ENCODE measurements around the gene SKI.
A peak's percentile ranks its signal among the peaks of the same experiment; 100 is the strongest.

The SKI gene

DNA sequence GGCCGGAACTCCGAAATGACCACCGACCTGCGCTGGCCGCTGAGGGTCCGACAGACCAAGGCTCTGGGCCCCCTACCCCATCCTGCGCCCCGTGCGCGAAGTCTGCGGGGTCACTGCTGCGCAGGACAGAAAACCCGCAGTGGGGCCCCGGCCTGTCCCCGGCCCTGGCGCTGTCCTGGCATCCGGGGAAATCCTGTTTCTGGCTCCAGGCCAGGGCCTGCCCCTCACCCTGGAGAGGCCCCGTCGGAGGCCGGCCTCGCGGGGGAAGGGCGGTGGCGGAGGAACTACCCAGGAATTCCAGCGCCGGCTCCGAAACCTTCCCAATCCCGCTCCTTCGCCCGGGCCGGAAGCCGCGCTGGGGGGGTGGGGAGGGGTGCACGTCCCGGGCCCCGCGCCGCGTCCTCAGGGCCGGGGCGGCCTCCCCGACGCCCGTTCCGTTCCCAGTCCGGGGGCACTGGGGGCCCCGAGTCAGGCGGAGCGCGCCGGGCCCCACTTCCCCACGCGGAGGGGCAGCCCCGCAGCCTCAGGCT is 86.2 kb downstream of the SKI start:
- Histone ChIP-seq H3K4me1 (ENCODE audit: control insufficient read depth, insufficient read depth, low read length) (peaks cover 24% of the 10 kb centered on the region), H3K9me3 (ENCODE audit: control insufficient read depth, low read length) (no peaks in the 10 kb centered on the region), H3K36me3 (ENCODE audit: control insufficient read depth, insufficient read depth, low read length) (no peaks in the 10 kb centered on the region), H3K9ac (ENCODE audit: low read length) (peak overlapping the region; percentile 39), H3K27me3 (ENCODE audit: control insufficient read depth, insufficient read depth, low read length) (no peaks in the 10 kb centered on the region), H3K4me3 (ENCODE audit: low read length) (no peak overlapping the region)

DNA sequence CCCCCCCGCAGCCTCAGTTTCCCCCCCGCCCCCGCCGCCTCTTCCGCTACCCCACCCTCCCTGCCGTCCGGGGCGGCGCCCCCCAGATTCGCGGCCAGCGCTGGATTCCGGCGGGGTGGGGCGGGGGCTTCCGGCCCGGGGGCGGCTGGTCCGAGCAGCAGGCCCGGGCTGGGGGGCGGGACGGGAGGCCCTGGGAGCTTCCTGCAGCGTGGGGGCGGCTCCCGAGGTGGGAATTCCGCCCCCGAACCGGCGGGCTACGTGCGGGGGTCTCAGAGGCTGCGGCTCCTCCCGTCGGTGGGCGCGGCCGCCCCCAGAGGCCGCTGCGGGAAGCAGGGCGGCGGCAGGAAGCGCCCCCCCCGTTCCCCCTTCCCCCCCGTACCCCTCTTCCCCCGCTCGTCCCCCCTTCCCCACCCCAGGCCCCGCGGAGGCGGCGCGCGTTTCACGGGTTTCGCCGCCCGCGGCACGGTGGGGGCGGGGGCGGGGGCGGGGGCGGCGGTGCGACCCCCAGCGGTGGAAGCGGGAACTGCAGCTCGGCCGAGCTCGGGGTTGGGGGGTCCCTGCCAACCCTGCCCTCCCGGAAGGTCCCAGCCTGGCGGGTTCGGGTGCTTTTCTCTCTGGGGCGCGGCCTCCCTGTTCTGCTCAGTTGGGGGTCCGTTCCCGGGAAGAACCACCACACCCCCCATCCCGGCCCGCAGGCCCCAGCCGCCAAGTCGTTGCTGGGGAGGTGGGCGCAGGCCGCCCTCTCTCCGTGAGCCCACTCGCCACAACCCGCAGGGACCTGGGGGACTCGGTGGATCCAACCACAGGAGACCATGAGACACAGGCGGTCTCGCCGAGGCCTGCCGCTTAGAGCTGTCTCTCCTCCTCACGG is 86.9 kb downstream of the SKI start:
- no peaks in the 10 kb centered on the region for H3K36me3 ChIP-seq (ENCODE audit: control insufficient read depth, insufficient read depth, low read length)
- peak overlapping the region; percentile 43 for H3K9ac ChIP-seq (ENCODE audit: low read length)
- H3K27me3 ChIP-seq (ENCODE audit: control insufficient read depth, insufficient read depth, low read length), result no peaks in the 10 kb centered on the region
- H3K4me1 ChIP-seq (ENCODE audit: control insufficient read depth, insufficient read depth, low read length), result peaks cover 24% of the 10 kb centered on the region
- H3K4me3 ChIP-seq (ENCODE audit: low read length), result no peak overlapping the region
- no peaks in the 10 kb centered on the region for H3K9me3 ChIP-seq (ENCODE audit: control insufficient read depth, low read length)

DNA sequence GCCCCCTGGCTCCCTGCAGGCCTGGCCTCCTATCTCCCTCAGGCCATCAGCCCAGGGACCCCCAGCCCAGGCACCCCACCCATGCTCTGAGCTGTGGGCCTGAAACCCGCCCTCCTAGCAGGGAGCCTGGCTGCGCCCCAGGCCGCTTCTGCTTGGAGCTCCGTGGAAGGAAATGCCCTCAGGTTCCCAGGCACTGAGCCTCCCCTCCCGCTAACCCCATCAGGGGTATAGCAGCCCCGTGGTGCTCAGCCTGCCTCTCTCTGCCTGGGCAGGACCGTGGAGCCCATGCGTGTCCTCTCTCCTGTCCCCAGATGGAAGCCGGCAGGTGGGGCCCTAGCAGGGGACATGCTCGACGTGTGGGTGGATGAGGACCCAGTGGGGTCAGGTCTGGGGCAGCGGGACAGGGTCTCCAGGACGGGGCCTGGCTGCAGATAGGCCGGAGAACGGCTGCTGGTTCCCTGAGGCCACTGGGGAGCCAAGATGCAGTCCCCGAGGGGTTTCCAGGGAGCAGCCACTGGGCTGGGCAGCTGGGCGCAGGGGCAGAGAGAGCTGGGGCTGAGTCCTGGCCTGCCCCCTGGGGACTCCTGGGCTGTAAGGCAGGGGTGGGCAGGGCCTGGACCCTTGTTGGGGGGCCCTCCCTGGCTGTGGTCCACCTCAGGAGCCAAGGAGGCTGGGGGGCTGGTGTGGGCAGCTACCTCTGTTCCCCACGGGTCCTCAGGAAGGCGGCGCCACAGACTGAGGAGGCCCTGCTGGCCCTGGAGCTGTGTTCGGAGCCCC is 87.7 kb downstream of the SKI start:
- no peak overlapping the region for H3K4me3 ChIP-seq (ENCODE audit: low read length)
- H3K27me3 ChIP-seq (ENCODE audit: control insufficient read depth, insufficient read depth, low read length), result no peaks in the 10 kb centered on the region
- H3K36me3 ChIP-seq (ENCODE audit: control insufficient read depth, insufficient read depth, low read length), result no peaks in the 10 kb centered on the region
- peak overlapping the region; percentile 43 for H3K9ac ChIP-seq (ENCODE audit: low read length)
- H3K4me1 ChIP-seq (ENCODE audit: control insufficient read depth, insufficient read depth, low read length), result peaks cover 24% of the 10 kb centered on the region
- H3K9me3 ChIP-seq (ENCODE audit: control insufficient read depth, low read length), result no peaks in the 10 kb centered on the region

DNA sequence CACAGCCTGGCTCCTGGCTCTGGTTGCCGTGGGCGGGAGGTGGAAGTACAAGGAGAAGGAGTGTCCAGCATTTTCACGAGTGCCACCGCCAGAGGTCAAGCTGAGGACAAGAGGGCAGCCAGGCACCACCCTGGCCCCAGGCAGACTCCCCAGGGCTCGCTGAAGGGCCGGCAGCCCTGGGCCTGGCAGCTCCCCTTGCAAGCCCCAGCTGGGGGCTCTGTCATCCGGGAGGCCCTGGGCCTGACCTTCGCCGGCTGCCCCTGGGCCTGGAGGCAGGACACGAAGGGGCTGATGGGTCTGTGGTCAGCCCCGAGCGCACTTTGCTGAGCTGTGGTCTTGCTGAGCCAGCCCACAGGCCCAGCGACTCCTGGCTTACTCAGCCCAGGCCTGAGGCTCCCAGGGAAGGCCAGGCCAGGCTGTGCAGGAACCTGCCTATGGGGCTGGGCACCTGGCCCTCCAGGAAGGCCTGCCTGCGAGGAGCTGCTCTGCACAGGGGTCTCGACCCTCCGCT is 88.4 kb downstream of the SKI start:
- peaks cover 4% of the 10 kb centered on the region for H3K27me3 ChIP-seq (ENCODE audit: control insufficient read depth, insufficient read depth, low read length)
- H3K4me3 ChIP-seq (ENCODE audit: low read length), result no peak overlapping the region
- peaks cover 22% of the 10 kb centered on the region for H3K4me1 ChIP-seq (ENCODE audit: control insufficient read depth, insufficient read depth, low read length)
- no peaks in the 10 kb centered on the region for H3K36me3 ChIP-seq (ENCODE audit: control insufficient read depth, insufficient read depth, low read length)
- no peak overlapping the region for H3K9ac ChIP-seq (ENCODE audit: low read length)
- no peaks in the 10 kb centered on the region for H3K9me3 ChIP-seq (ENCODE audit: control insufficient read depth, low read length)

DNA sequence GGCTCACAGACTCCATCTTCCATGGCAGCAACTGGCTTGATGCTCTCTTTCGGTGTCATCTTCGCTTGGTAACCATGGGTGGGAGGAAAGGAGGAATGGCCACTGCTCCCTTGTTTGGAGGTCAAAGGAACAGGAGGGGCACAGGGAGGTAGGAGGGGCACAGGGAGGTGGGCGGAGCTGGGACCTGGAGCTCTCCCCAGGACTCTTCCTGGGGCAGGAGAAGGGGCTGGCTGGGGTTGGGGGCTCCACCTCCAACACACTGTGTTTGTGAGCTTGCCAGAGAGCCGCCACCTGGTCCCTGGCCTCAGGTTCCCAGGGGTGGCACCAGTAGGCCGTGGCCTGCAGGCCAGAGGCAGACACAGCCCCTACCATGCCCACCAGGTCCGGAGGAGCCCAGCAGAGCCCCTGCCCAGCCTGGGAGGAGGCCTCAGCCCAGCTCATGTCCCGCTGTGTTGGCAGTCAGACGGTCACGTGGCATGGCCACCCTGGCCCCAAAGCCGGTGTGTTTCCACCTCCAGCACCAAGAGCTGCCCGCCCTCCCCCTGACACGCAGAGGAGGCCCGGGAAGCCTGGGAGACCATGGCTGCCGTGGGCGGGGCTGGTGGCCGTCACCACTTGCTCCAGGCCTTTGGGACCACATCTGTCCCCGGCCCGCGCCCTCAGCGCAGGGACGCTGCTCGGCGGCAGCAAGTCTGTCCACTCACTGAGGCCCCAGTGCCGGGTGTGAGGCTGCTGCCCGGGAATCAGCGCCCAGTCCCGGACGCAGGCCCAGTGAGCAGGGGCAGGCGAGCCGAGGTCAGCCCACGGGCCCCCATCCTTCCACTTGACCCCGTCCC is 89.3 kb downstream of the SKI start:
- H3K36me3 ChIP-seq (ENCODE audit: control insufficient read depth, insufficient read depth, low read length), result no peaks in the 10 kb centered on the region
- no peaks in the 10 kb centered on the region for H3K9me3 ChIP-seq (ENCODE audit: control insufficient read depth, low read length)
- no peak overlapping the region for H3K9ac ChIP-seq (ENCODE audit: low read length)
- peaks cover 13% of the 10 kb centered on the region for H3K27me3 ChIP-seq (ENCODE audit: control insufficient read depth, insufficient read depth, low read length)
- H3K4me1 ChIP-seq (ENCODE audit: control insufficient read depth, insufficient read depth, low read length), result peaks cover 24% of the 10 kb centered on the region
- no peak overlapping the region for H3K4me3 ChIP-seq (ENCODE audit: low read length)

DNA sequence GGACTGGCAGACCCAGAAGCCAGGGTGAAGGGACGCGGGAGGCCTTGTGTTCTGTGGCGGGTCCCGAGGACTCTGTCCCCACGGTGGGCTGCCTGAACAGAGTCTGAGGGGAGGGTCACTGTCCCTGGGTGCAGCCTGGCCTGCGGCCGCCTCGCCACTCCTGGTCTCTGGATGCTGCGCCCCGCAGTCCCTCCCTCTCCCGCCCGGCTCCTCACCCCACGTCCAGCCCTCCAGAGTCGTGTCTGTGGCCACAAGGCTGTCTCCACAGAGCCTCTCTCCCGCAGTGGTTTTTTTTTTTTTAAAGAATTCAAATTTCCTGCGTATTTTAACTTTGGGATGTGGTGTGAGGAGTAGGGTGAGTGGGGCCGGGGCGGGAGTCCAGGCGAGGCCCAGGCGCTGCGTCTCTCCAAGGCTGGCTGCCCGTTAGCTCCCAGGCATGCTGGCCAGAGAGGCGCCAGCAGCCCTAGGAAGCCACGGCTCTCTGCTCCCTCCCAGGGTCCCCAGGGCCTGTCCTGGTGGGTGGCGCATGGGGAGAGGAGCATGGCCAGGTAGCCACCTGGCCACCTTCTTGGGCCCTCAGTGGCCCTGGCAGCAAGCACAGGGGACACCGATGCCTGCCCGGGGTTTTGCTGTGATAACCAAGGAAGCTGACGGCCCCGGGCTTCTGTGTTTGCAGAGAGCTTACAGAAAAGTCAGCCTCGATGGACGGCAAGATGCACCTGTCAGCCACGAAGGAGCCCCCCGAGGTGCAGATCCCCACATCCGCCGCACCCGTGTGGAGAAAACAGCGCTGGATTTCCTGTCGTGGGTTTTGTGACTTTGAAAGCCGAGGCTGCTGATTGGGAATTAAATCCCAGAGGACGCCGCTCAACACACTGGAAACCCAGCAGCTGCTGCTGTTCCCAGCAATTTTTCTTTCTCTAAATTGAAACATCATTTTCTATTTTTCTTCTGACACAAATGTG is 90.5 kb downstream of the SKI start:
- H3K9me3 ChIP-seq (ENCODE audit: control insufficient read depth, low read length), result no peaks in the 10 kb centered on the region
- no peak overlapping the region for H3K9ac ChIP-seq (ENCODE audit: low read length)
- peaks cover 16% of the 10 kb centered on the region for H3K27me3 ChIP-seq (ENCODE audit: control insufficient read depth, insufficient read depth, low read length)
- H3K4me1 ChIP-seq (ENCODE audit: control insufficient read depth, insufficient read depth, low read length), result peaks cover 23% of the 10 kb centered on the region
- no peak overlapping the region for H3K4me3 ChIP-seq (ENCODE audit: low read length)
- H3K36me3 ChIP-seq (ENCODE audit: control insufficient read depth, insufficient read depth, low read length), result no peaks in the 10 kb centered on the region

DNA sequence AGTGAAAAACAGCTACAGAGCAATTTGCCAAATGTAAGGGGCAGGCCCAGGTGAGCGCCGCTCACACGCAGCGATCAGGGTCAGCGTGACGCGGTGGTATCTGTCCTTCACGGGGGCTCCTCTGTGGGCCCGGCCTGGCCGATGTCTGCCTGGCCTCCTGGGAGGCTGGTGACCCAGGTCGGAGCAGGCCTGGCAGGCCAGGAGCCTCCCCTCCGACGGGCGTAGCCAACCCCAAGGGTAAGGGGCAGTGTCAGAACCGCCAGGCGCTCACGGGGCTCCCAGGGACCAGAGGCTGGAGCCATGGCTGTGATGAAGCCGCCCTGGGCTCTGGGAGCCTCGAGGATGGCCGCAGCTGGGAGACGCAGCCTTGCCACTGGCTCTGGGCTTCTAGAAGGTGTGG is 91.2 kb downstream of the SKI start:
- Histone ChIP-seq H3K4me3 (ENCODE audit: low read length) (no peak overlapping the region), H3K4me1 (ENCODE audit: control insufficient read depth, insufficient read depth, low read length) (peaks cover 16% of the 10 kb centered on the region), H3K9ac (ENCODE audit: low read length) (no peak overlapping the region), H3K9me3 (ENCODE audit: control insufficient read depth, low read length) (no peaks in the 10 kb centered on the region), H3K36me3 (ENCODE audit: control insufficient read depth, insufficient read depth, low read length) (no peaks in the 10 kb centered on the region), H3K27me3 (ENCODE audit: control insufficient read depth, insufficient read depth, low read length) (peaks cover 16% of the 10 kb centered on the region)

DNA sequence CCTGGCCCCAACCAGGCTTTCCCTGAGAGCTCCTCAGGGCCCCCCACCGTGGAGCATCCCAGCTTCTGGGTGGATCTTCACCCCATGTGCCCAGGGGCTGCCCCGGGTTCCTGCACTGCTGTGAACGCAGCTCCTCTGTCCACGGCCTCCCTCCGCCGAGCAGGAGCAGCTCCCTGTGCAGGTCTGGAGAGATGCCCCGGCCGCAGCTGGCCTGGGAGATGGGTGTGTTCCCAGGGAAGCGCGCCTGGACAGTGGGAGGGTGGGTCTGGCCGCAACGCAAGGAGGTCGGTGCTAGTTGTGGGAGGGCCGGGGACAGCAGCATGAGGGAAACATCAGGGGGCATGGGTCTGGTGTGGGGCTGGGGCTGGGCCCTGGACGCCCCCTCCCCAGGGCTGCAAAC is 91.9 kb downstream of the SKI start:
- Histone ChIP-seq H3K9ac (ENCODE audit: low read length) (no peak overlapping the region), H3K27me3 (ENCODE audit: control insufficient read depth, insufficient read depth, low read length) (peaks cover 16% of the 10 kb centered on the region), H3K4me1 (ENCODE audit: control insufficient read depth, insufficient read depth, low read length) (peaks cover 16% of the 10 kb centered on the region), H3K9me3 (ENCODE audit: control insufficient read depth, low read length) (no peaks in the 10 kb centered on the region), H3K36me3 (ENCODE audit: control insufficient read depth, insufficient read depth, low read length) (no peaks in the 10 kb centered on the region), H3K4me3 (ENCODE audit: low read length) (no peak overlapping the region)

DNA sequence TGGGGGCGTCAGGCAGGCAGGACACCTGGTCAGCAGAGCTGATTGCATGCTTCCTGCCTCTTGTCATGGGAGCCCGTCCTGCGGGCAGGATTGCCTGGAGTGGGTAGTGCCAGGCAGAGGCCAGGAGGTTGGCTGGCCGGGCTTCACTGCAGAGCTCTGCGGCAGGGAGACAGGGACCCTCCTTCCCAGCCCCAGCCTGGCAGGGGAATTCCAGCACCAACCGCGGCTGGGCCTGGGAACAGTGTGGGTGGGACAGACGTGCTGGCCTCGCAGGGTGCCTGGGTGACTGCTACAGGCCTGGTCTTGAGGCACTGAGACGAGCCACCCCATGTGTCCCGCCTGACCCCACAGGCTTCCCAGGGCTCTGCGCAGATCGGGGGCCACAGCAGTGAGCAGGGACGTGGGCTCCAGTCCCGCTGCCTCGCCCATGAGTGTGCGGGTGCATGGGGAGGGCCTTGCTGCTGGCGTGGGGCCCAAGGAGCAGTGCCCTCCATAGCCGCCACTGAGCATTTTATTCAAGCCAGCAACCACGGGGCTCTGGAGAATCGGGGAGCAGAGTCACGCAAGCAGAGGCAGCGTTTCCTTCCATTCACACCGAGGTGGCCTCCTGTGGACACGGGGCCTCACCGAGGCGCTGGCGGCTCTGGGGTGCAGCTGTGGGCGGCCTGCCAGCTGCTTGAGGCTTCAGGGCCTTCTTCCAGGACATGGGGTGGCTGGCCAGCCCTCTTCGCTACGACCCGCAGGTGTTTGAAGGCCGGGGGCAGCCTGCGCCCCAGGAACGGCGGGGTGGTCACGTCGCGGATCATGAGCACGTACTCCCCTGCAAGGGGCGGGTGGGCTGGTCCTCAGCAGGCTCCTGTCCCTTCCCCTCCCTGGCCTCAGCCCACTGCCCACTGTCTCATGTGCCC is 92.9 kb downstream of the SKI start:
- H3K9me3 ChIP-seq (ENCODE audit: control insufficient read depth, low read length), result no peaks in the 10 kb centered on the region
- no peaks in the 10 kb centered on the region for H3K36me3 ChIP-seq (ENCODE audit: control insufficient read depth, insufficient read depth, low read length)
- peaks cover 16% of the 10 kb centered on the region for H3K4me1 ChIP-seq (ENCODE audit: control insufficient read depth, insufficient read depth, low read length)
- H3K27me3 ChIP-seq (ENCODE audit: control insufficient read depth, insufficient read depth, low read length), result peaks cover 16% of the 10 kb centered on the region
- no peak overlapping the region for H3K4me3 ChIP-seq (ENCODE audit: low read length)
- H3K9ac ChIP-seq (ENCODE audit: low read length), result no peak overlapping the region

DNA sequence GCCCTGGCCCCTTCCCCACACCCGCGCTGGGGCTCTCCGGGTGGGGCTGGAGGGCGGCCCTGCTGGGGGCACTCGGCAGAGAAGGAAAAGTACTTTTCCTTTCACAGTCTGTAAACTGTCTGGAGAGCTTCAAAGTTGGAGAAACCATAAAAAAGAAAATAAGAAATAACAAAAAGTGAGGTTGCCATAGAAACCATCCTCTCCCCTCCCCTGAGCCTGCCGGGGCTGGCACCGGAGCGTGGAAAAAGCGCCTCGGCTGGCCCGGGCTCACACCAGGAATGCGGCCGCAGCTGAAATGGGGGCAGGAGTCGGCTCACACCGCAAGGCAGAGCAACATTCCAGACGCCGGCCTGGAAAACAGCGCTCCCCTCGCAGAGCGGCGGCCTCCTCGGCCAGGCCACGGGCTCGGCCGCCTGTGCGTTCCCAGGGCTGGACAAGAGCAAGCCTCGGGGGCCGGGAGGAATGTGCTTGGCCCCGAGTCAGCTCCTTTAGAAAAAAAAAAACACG is 94.0 kb downstream of the SKI start:
- H3K4me3 ChIP-seq (ENCODE audit: low read length), result no peak overlapping the region
- no peaks in the 10 kb centered on the region for H3K9me3 ChIP-seq (ENCODE audit: control insufficient read depth, low read length)
- H3K4me1 ChIP-seq (ENCODE audit: control insufficient read depth, insufficient read depth, low read length), result peaks cover 16% of the 10 kb centered on the region
- peak overlapping the region; percentile 28 for H3K9ac ChIP-seq (ENCODE audit: low read length)
- peaks cover 16% of the 10 kb centered on the region for H3K27me3 ChIP-seq (ENCODE audit: control insufficient read depth, insufficient read depth, low read length)
- no peaks in the 10 kb centered on the region for H3K36me3 ChIP-seq (ENCODE audit: control insufficient read depth, insufficient read depth, low read length)
